Esophagus muscularis mucosa (tissue), 4 donors: Measurements from ENCODE around the gene CHRNB4. TPM values are rescaled to one million over a fixed set of nuclear protein-coding genes. Genes with fewer than 3 reads are reported as not detected.

Experiments used
- DNase-seq: peaks from one replicate; pipeline ENCODE4 v3.0.0-alpha.2; 2017; ENCODE audit errors: extremely low spot score
- H3K27ac ChIP-seq, 4 donors: fragments of 200-600 bp; sonication (generic); replicated peaks in 1 of 4; 1 replicate in 3 of 4; 2 replicates in 1 of 4; pipeline ENCODE4 v1.5.1; 2016 to 2019; ENCODE audit warnings: mild to moderate bottlenecking in 1 of 4
- H3K27me3 ChIP-seq, 4 donors: fragments of 200-600 bp; sonication (generic); one replicate each; pipeline versions ENCODE4 v1.5.1 to v1.6.0; 2016 to 2019
- H3K36me3 ChIP-seq, 4 donors: fragments of 200-600 bp; sonication (generic); one replicate each; pipeline ENCODE4 v1.5.1; 2016 to 2019
- H3K4me1 ChIP-seq, 4 donors: fragments of 200-600 bp; sonication (generic); one replicate each; pipeline ENCODE4 v1.5.1; 2016 to 2019
- H3K4me3 ChIP-seq, 4 donors: fragments of 200-600 bp; sonication (generic); 1 replicate in 2 of 4; 2 replicates in 2 of 4; pipeline ENCODE4 v1.5.1; 2016 to 2019; ENCODE audit warnings: mild to moderate bottlenecking in 4 of 4, moderate library complexity in 1 of 4
- H3K9me3 ChIP-seq, 4 donors: fragments of 200-600 bp; sonication (generic); 1 replicate in 3 of 4; 2 replicates in 1 of 4; pipeline ENCODE4 v1.5.1; 2016 to 2019
- CTCF ChIP-seq, 3 experiments: fragments of 200-600 bp in 2 of 3; fragments of 450-650 bp in 1 of 3; sonication (generic) in 2 of 3; IDR thresholded peaks; one replicate each; pipeline ENCODE4 v1.5.1; 2017 to 2019; ENCODE audit warnings: antibody characterized with exemption in 3 of 3, mild to moderate bottlenecking in 2 of 3, moderate library complexity in 1 of 3
- EP300 ChIP-seq: sonication (generic); formaldehyde crosslinking; IDR thresholded peaks from one replicate; pipeline ENCODE4 v1.6.1; 2017; ENCODE audit warnings: antibody characterized with exemption
- POLR2A ChIP-seq: fragments of 450-650 bp; IDR thresholded peaks from one replicate; pipeline ENCODE4 v1.6.1; 2017; ENCODE audit warnings: antibody characterized with exemption, moderate library complexity, mild to moderate bottlenecking, low read depth
- POLR2AphosphoS5 ChIP-seq, 2 donors: sonication (generic); formaldehyde crosslinking; IDR thresholded peaks; one replicate each; pipeline ENCODE4 v1.6.1; 2017; ENCODE audit warnings: antibody characterized with exemption in 2 of 2
- WGBS: methylation state at CpG from one replicate; pipeline ENCODE4 v1.1.5; 2018; 5-methylcytosine and 5-hydroxymethylcytosine counted together
- intact Hi-C: fragments of 100-400 bp; cut with DNase I; formaldehyde crosslinking; loops from one replicate; pipeline ENCODE4 v1.15.1; 2023
- total RNA-seq, 4 donors: library from RNA; depleted of rRNA; stranded (reverse); fragments of >200 nt; gene quantifications; one replicate each; pipeline versions ENCODE4 v1.1.0 to v1.2.1, GENCODE V29; 2016

The CHRNB4 gene
- total RNA-seq, 4 donors from 2014 or later, result 0.26 to 0.50 (median 0.34) TPM; not detected in 1

GRCh38 chr15:78635346-78635745, 5.7 kb downstream of the CHRNB4 start:
- Histone ChIP-seq H3K4me3 (no peak overlapping the region), H3K27me3 (peaks cover 0 to 11% (median 2%) of the 10 kb centered on the region in 4 donors), H3K27ac (no peak overlapping the region), H3K4me1 (peaks cover 0 to 3% (median under 1%) of the 10 kb centered on the region in 4 donors), H3K9me3 (peaks cover 0 to 15% (median 9%) of the 10 kb centered on the region in 4 donors), H3K36me3 (no peaks in the 10 kb centered on the region)
- no peak for DNase-seq
- 89% methylated on average over 10 of the region's 10 CpGs for WGBS
- intact Hi-C loops, result no loop called here
- TF ChIP-seq POLR2A (no peak), CTCF (IDR thresholded peaks at IDR 0.05) (no peak), POLR2AphosphoS5 (IDR thresholded peaks at IDR 0.05) (no peak)

GRCh38 chr15:78634210-78635145, 6.5 kb downstream of the CHRNB4 start:
- H3K4me3 ChIP-seq, result no peak overlapping the region
- WGBS, result 79% methylated on average over 7 of the region's 12 CpGs
- H3K27me3 ChIP-seq, result peaks cover 0 to 5% (median 0%) of the 10 kb centered on the region in 4 donors
- no peaks in the 10 kb centered on the region for H3K36me3 ChIP-seq
- H3K4me1 ChIP-seq, result no peaks in the 10 kb centered on the region
- no peak for TF ChIP-seq POLR2A
- no peak for TF ChIP-seq CTCF (IDR thresholded peaks at IDR 0.05)
- no peak for TF ChIP-seq POLR2AphosphoS5 (IDR thresholded peaks at IDR 0.05)
- TF ChIP-seq EP300, result no peak
- H3K27ac ChIP-seq, result no peak overlapping the region
- intact Hi-C loops, result no loop called here
- DNase-seq, result no peak
- peaks cover 0 to 15% (median 9%) of the 10 kb centered on the region in 4 donors for H3K9me3 ChIP-seq

- H3K36me3 ChIP-seq, result no peaks in the 10 kb centered on the region
- H3K4me1 ChIP-seq, result no peaks in the 10 kb centered on the region
- H3K4me3 ChIP-seq, result no peak overlapping the region
- TF ChIP-seq POLR2AphosphoS5 (IDR thresholded peaks at IDR 0.05), result no peak
- no peak for TF ChIP-seq CTCF (IDR thresholded peaks at IDR 0.05)
- H3K9me3 ChIP-seq, result peaks cover 0 to 15% (median 9%) of the 10 kb centered on the region in 4 donors
- intact Hi-C loops, result no loop called here
- no peak overlapping the region for H3K27ac ChIP-seq
- WGBS, result 100% methylated on average over 2 of the region's 2 CpGs
- H3K27me3 ChIP-seq, result peaks cover 0 to 14% (median 0%) of the 10 kb centered on the region in 4 donors
- no peak for DNase-seq
Measured at GRCh38 chr15:78633348-78633747, 7.7 kb downstream of the CHRNB4 start.

- intact Hi-C loops, result no loop called here
- H3K27ac ChIP-seq, result no peak overlapping the region
- H3K27me3 ChIP-seq, result peaks cover 0 to 26% (median 0%) of the 10 kb centered on the region in 4 donors
- 84% methylated on average over 8 of the region's 9 CpGs for WGBS
- no peaks in the 10 kb centered on the region for H3K4me1 ChIP-seq
- no peaks in the 10 kb centered on the region for H3K36me3 ChIP-seq
- DNase-seq, result no peak
- H3K9me3 ChIP-seq, result peaks cover 0 to 15% (median 9%) of the 10 kb centered on the region in 4 donors
- TF ChIP-seq POLR2AphosphoS5 (IDR thresholded peaks at IDR 0.05) (no peak), POLR2A (no peak), EP300 (no peak), CTCF (IDR thresholded peaks at IDR 0.05) (no peak)
- H3K4me3 ChIP-seq, result no peak overlapping the region
Measured at GRCh38 chr15:78630886-78631633, 9.9 kb downstream of the CHRNB4 start.
